HCEC 1CT (cell line): ENCODE measurements around the gene NMNAT1.
"Not testable (repeated sequence)": the region's sequence is repeated elsewhere in the genome, so short reads cannot be mapped to it uniquely, and the experiment has no call there.

Experiments
- DNase-seq: peaks from one replicate; pipeline ENCODE4 v3.0.0-alpha.2; 2017

NMNAT1 gene

GRCh38 chr1:9922342-9922741, 20.9 kb upstream of the NMNAT1 start:
- no peak for DNase-seq

- no peak for DNase-seq
These were observed 16.0 kb upstream of the NMNAT1 start for GRCh38 chr1:9927259-9927658.

- DNase-seq = no peak
These were observed 13.6 kb upstream of the NMNAT1 start for GRCh38 chr1:9929431-9930385.

GRCh38 chr1:9942399-9942938, 806 bp upstream of the NMNAT1 start:
- peak; percentile 54 for DNase-seq

GRCh38 chr1:9946315-9946714, 3.0 kb downstream of the NMNAT1 start:
- no peak for DNase-seq

- DNase-seq = no peak
These were observed 14.5 kb downstream of the NMNAT1 start for GRCh38 chr1:9957726-9958125.

GRCh38 chr1:9960011-9960410, 16.7 kb downstream of the NMNAT1 start:
- DNase-seq = no peak

- DNase-seq = no peak
These were observed 17.7 kb downstream of the NMNAT1 start for GRCh38 chr1:9960706-9961562.

GRCh38 chr1:9984253-9984652, 41.0 kb downstream of the NMNAT1 start:
- no peak for DNase-seq

GRCh38 chr1:9985001-9985400, 41.7 kb downstream of the NMNAT1 start:
- DNase-seq = no peak

GRCh38 chr1:9989773-9990172, 46.5 kb downstream of the NMNAT1 start:
- no peak for DNase-seq

- no peak for DNase-seq
These were observed 47.7 kb downstream of the NMNAT1 start for GRCh38 chr1:9990944-9991343.

- no peak for DNase-seq
These were observed 49.6 kb downstream of the NMNAT1 start for GRCh38 chr1:9992910-9993309.

- no peak for DNase-seq
These were observed 50.3 kb downstream of the NMNAT1 start for GRCh38 chr1:9993561-9994075.

- DNase-seq = no peak
These were observed 53.6 kb downstream of the NMNAT1 start, which contains the start of gene RBP7 for GRCh38 chr1:9996624-9997582. RBP7 (plus strand) TSS chr1:9997228; CDS start chr1:9997259, 31 bp downstream.

GRCh38 chr1:10001016-10001665, 57.9 kb downstream of the NMNAT1 start:
- DNase-seq = no peak

- not testable (repeated sequence) for DNase-seq
These were observed 62.0 kb downstream of the NMNAT1 start for GRCh38 chr1:10005248-10005647.

GRCh38 chr1:10007169-10007568, 63.9 kb downstream of the NMNAT1 start:
- DNase-seq = no peak

GRCh38 chr1:10014016-10014415, 70.7 kb downstream of the NMNAT1 start:
- DNase-seq = no peak

GRCh38 chr1:10019561-10019960, 76.3 kb downstream of the NMNAT1 start:
- DNase-seq = no peak

GRCh38 chr1:10020086-10020485, 76.8 kb downstream of the NMNAT1 start:
- DNase-seq = no peak
